ENCODE measurements around the gene KLRD1. TPM values are rescaled to one million over a fixed set of nuclear protein-coding genes. Genes with fewer than 3 reads are reported as not detected.

The KLRD1 gene
- total and polyA plus RNA-seq, 2 experiments from 2014 or later, result 0.30 to 0.70 TPM

GRCh38 chr12:10293570-10294227 lies 14.0 kb upstream of the KLRD1 start:
- no peak overlapping the region for H2AFZ ChIP-seq
- no peak overlapping the region for H3K4me3 ChIP-seq
- H3K4me2 ChIP-seq, result no peak overlapping the region
- no peaks in the 10 kb centered on the region for H3K27me3 ChIP-seq
- H3K27ac ChIP-seq, result no peak overlapping the region
- WGBS (ENCODE audit: low lambda C conversion rate, missing lambda C conversion rate), result 93% methylated on average over 3 of the region's 3 CpGs
- no peaks in the 10 kb centered on the region for H3K9me3 ChIP-seq (ENCODE audit: low read depth)
- H3K4me1 ChIP-seq (ENCODE audit: insufficient read depth), result no peaks in the 10 kb centered on the region
- H3K36me3 ChIP-seq (replicated peaks; ENCODE audit: insufficient read depth, low read depth), result no peaks in the 10 kb centered on the region
- no peaks in the 10 kb centered on the region for H3K79me2 ChIP-seq
- no peaks in the 10 kb centered on the region for H3K9me2 ChIP-seq (replicated peaks; ENCODE audit: insufficient read depth)
- no peak for DNase-seq (ENCODE audit: low spot score)
- TF ChIP-seq CTCF (IDR thresholded peaks at IDR 0.05; ENCODE audit: poor library complexity) (no peak), EZH2phosphoT487 (IDR thresholded peaks at IDR 0.05; ENCODE audit: low read depth, severe bottlenecking, unreplicated experiment) (no peak), EZH2 (IDR thresholded peaks at IDR 0.05; ENCODE audit: borderline replicate concordance) (no peak)
- H4K20me1 ChIP-seq (ENCODE audit: insufficient read depth, poor library complexity, severe bottlenecking), result no peaks in the 10 kb centered on the region

GRCh38 chr12:10301103-10301502 lies 6.6 kb upstream of the KLRD1 start:
- H3K27ac ChIP-seq, result no peak overlapping the region
- no peak for TF ChIP-seq EZH2 (IDR thresholded peaks at IDR 0.05; ENCODE audit: borderline replicate concordance)
- no peak for TF ChIP-seq CTCF (IDR thresholded peaks at IDR 0.05; ENCODE audit: poor library complexity)
- no peak for TF ChIP-seq EZH2phosphoT487 (IDR thresholded peaks at IDR 0.05; ENCODE audit: low read depth, severe bottlenecking, unreplicated experiment)
- no peaks in the 10 kb centered on the region for H3K27me3 ChIP-seq
- H3K79me2 ChIP-seq, result no peaks in the 10 kb centered on the region
- no peak overlapping the region for H2AFZ ChIP-seq
- no peak overlapping the region for H3K4me2 ChIP-seq
- no peaks in the 10 kb centered on the region for H3K9me3 ChIP-seq (ENCODE audit: low read depth)
- no peaks in the 10 kb centered on the region for H3K9me2 ChIP-seq (replicated peaks; ENCODE audit: insufficient read depth)
- no peak for DNase-seq (ENCODE audit: low spot score)
- H3K4me1 ChIP-seq (ENCODE audit: insufficient read depth), result no peaks in the 10 kb centered on the region
- H4K20me1 ChIP-seq (ENCODE audit: insufficient read depth, poor library complexity, severe bottlenecking), result no peaks in the 10 kb centered on the region
- H3K36me3 ChIP-seq (replicated peaks; ENCODE audit: insufficient read depth, low read depth), result no peaks in the 10 kb centered on the region
- no peak overlapping the region for H3K4me3 ChIP-seq
- 40% methylated on average over 1 of the region's 1 CpG for WGBS (ENCODE audit: low lambda C conversion rate, missing lambda C conversion rate)

GRCh38 chr12:10304161-10304574 lies 3.5 kb upstream of the KLRD1 start:
- no peak for DNase-seq (ENCODE audit: low spot score)
- Histone ChIP-seq H3K27ac (no peak overlapping the region), H3K9me3 (ENCODE audit: low read depth) (no peaks in the 10 kb centered on the region), H2AFZ (no peak overlapping the region), H3K4me1 (ENCODE audit: insufficient read depth) (no peaks in the 10 kb centered on the region), H3K27me3 (no peaks in the 10 kb centered on the region), H3K4me3 (no peak overlapping the region), H3K79me2 (no peaks in the 10 kb centered on the region), H4K20me1 (ENCODE audit: insufficient read depth, poor library complexity, severe bottlenecking) (no peaks in the 10 kb centered on the region), H3K4me2 (no peak overlapping the region), H3K36me3 (replicated peaks; ENCODE audit: insufficient read depth, low read depth) (no peaks in the 10 kb centered on the region), H3K9me2 (replicated peaks; ENCODE audit: insufficient read depth) (no peaks in the 10 kb centered on the region)
- no peak for TF ChIP-seq EZH2phosphoT487 (IDR thresholded peaks at IDR 0.05; ENCODE audit: low read depth, severe bottlenecking, unreplicated experiment)
- TF ChIP-seq CTCF (IDR thresholded peaks at IDR 0.05; ENCODE audit: poor library complexity), result no peak
- no peak for TF ChIP-seq EZH2 (IDR thresholded peaks at IDR 0.05; ENCODE audit: borderline replicate concordance)
- WGBS (ENCODE audit: low lambda C conversion rate, missing lambda C conversion rate), result 85% methylated on average over 3 of the region's 3 CpGs
